Right lobe of liver (tissue), 4 donors: ENCODE results near the gene CTSE.

ENCODE experiments used
- CTCF ChIP-seq, 4 donors: fragments of 200-600 bp in 3 of 4; fragments of 450-650 bp in 1 of 4; IDR thresholded peaks; one replicate each; pipeline versions ENCODE4 v1.5.1 to v1.8.0; 2016 to 2022; ENCODE audit warnings: antibody characterized with exemption in 4 of 4, mild to moderate bottlenecking in 2 of 4
- POLR2A ChIP-seq: fragments of 450-650 bp; IDR thresholded peaks from one replicate; pipeline ENCODE4 v1.6.1; 2017; ENCODE audit warnings: antibody characterized with exemption, mild to moderate bottlenecking
- donor health status: DM: no; HTN: no; CAD: no.
- donor health status: DM: no; HTN: no; CAD: no.
- donor health status: DM: no; HTN: yes; CAD: no.

GRCh38 chr1:206066479-206067171 lies 42.9 kb upstream of the CTSE start:
- TF ChIP-seq CTCF (IDR thresholded peaks at IDR 0.05) (no peak), POLR2A (no peak)
